ENCODE data around the gene TMEM222.

DNA sequence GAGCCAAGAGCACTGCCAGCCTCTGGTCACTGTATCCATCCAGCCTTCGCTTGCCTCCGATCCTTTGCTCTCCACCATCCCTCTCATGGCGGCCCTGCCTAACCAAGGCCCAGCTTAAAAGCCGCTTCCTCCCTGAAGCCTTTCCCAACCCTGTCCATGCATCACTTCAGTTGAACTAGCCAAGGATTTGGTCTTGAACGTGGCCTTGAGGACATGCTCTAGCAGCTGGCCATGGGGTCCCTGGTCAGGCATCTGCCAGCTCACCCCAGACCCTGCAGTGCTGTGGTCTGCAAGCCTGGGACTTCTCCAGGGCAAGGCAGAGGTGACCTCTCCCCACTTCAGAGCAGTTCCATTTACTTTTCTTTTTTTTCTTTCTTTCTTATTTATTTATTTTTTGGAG, 14.8 kb downstream of the TMEM222 start:
- no peak for TF ChIP-seq PRRX2 (CRISPR knock-in tag; IDR thresholded peaks at IDR 0.05)
- TF ChIP-seq TCF7 (CRISPR knock-in tag; IDR thresholded peaks at IDR 0.05; ENCODE audit: low read depth), result no peak
- TF ChIP-seq, protein P1, sequence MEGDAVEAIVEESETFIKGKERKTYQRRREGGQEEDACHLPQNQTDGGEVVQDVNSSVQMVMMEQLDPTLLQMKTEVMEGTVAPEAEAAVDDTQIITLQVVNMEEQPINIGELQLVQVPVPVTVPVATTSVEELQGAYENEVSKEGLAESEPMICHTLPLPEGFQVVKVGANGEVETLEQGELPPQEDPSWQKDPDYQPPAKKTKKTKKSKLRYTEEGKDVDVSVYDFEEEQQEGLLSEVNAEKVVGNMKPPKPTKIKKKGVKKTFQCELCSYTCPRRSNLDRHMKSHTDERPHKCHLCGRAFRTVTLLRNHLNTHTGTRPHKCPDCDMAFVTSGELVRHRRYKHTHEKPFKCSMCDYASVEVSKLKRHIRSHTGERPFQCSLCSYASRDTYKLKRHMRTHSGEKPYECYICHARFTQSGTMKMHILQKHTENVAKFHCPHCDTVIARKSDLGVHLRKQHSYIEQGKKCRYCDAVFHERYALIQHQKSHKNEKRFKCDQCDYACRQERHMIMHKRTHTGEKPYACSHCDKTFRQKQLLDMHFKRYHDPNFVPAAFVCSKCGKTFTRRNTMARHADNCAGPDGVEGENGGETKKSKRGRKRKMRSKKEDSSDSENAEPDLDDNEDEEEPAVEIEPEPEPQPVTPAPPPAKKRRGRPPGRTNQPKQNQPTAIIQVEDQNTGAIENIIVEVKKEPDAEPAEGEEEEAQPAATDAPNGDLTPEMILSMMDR (IDR thresholded peaks at IDR 0.05), result no peak
- TF ChIP-seq NFATC4 (CRISPR knock-in tag; IDR thresholded peaks at IDR 0.05), result no peak
- no peak for TF ChIP-seq FOXP1 (CRISPR knock-in tag; IDR thresholded peaks at IDR 0.05; ENCODE audit: borderline replicate concordance)
